ENCODE measurements around the gene ALX4. TPM values are rescaled to one million over a fixed set of nuclear protein-coding genes. Genes with fewer than 3 reads are reported as not detected.

ALX4 gene
- polyA plus RNA-seq, 3 donors = not detected

DNA sequence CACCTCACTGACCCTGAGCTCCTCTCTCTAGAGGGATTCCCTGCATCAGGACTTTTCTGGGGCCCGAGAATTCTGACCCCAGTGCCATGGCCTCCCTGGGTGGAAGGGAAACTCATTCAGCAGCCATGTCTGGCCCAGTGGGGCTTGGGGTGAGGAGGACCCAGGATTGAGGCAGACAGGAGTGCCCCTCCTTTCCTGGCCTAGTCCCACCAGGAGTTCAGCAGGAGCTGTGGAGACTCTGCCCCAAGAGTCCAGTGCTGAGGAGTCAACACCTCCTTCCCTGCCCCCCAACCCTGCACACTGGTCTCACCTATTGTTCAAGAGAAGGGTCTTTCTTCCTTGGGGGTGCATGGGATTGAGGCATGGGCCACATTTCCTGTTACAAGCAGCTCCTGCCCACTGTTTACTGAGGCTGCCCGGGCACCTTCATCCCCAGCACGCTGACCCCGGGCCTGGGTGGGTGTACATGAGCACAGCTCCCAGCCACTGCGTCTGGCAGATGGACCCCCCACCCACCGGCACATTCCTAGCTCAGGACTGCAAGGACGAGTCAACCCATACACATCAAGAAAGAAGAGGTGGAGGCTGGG is 33.9 kb downstream of the ALX4 start:
- no peak overlapping the region for H3K4me3 ChIP-seq (replicated peaks in 1 of 3; ENCODE audit: low read depth in 2 of 3, low read length in 3 of 3)
- intact Hi-C loops (cut with micrococcal nuclease) = no loop called here
- Mint-ChIP-seq H3K4me1 (peaks cover 2% of the 10 kb centered on the region), H3K36me3 (no peaks in the 10 kb centered on the region), H3K9me3 (peaks cover 0 to 3% (median 0%) of the 10 kb centered on the region in 7 donors), H3K4me3 (no peak overlapping the region), H3K27me3 (ENCODE audit: low read depth in 3 of 3) (peaks cover 0 to 6% (median 2%) of the 10 kb centered on the region in 3 donors), H3K27ac (peak overlapping the region in 1 of 7 donors; percentile 13)
- H3K36me3 ChIP-seq (replicated peaks in 1 of 2; ENCODE audit: control insufficient read depth in 1 of 2, insufficient read depth in 2 of 2, low read length in 2 of 2) = no peaks in the 10 kb centered on the region
- H3K9me3 ChIP-seq (replicated peaks in 1 of 2; ENCODE audit: control insufficient read depth in 1 of 2, insufficient read depth in 1 of 2, low read length in 2 of 2) = peaks cover 0 to 3% of the 10 kb centered on the region in 2 donors
- 88% methylated on average over 1 of the region's 7 CpGs for WGBS (ENCODE audit: insufficient coverage)
- TF ChIP-seq, protein P1, sequence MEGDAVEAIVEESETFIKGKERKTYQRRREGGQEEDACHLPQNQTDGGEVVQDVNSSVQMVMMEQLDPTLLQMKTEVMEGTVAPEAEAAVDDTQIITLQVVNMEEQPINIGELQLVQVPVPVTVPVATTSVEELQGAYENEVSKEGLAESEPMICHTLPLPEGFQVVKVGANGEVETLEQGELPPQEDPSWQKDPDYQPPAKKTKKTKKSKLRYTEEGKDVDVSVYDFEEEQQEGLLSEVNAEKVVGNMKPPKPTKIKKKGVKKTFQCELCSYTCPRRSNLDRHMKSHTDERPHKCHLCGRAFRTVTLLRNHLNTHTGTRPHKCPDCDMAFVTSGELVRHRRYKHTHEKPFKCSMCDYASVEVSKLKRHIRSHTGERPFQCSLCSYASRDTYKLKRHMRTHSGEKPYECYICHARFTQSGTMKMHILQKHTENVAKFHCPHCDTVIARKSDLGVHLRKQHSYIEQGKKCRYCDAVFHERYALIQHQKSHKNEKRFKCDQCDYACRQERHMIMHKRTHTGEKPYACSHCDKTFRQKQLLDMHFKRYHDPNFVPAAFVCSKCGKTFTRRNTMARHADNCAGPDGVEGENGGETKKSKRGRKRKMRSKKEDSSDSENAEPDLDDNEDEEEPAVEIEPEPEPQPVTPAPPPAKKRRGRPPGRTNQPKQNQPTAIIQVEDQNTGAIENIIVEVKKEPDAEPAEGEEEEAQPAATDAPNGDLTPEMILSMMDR (IDR thresholded peaks at IDR 0.05) = no peak
- H3K27ac ChIP-seq (ENCODE audit: low read depth in 1 of 2, low read length in 2 of 2) = no peak overlapping the region
- no peaks in the 10 kb centered on the region for H3K4me1 ChIP-seq (ENCODE audit: control insufficient read depth in 1 of 2, insufficient read depth in 2 of 2, low read length in 2 of 2)
- H3K79me2 ChIP-seq (ENCODE audit: insufficient read depth, low read length) = no peaks in the 10 kb centered on the region
- no peak overlapping the region for H3K9ac ChIP-seq (ENCODE audit: insufficient read depth, low read length, poor library complexity, severe bottlenecking)
- no peak overlapping the region for H2AFZ ChIP-seq (ENCODE audit: insufficient read depth, low read depth, low read length, poor library complexity, severe bottlenecking)
- DNase-seq = no peak
- H3K27me3 ChIP-seq (ENCODE audit: control insufficient read depth in 2 of 2, insufficient read depth in 2 of 2, low read length in 2 of 2) = no peaks in the 10 kb centered on the region
- H4K20me1 ChIP-seq (ENCODE audit: insufficient read depth, low read length) = no peaks in the 10 kb centered on the region
- H3K4me2 ChIP-seq (replicated peaks; ENCODE audit: extremely low read depth, low read length, poor library complexity, severe bottlenecking) = no peak overlapping the region

DNA sequence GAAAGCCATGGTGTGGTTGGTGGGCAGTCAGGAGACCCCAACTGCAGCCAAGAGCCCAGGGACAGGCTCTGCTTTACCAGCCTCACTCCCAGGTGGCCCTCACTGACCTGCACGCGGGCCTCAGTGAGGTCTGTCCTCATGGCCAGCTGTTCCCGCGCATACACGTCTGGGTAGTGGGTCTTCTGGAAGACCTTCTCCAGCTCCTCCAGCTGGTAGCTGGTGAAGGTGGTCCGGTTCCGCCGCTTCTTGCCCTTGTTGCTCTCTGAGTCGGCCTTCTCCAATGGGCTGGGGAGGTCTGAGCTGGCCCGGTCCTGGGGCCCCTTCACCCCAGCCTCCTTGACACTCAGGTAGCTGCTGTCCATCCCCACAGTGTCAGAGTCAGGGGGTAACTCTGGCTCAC is 34.7 kb downstream of the ALX4 start:
- no peaks in the 10 kb centered on the region for H3K27me3 ChIP-seq (ENCODE audit: control insufficient read depth in 2 of 2, insufficient read depth in 2 of 2, low read length in 2 of 2)
- intact Hi-C loops (cut with micrococcal nuclease) = no loop called here
- no peak overlapping the region for H3K27ac ChIP-seq (ENCODE audit: low read depth in 1 of 2, low read length in 2 of 2)
- H3K36me3 Mint-ChIP-seq = no peaks in the 10 kb centered on the region
- TF ChIP-seq, protein P1 (IDR thresholded peaks at IDR 0.05) = no peak
- H3K4me1 Mint-ChIP-seq = peaks cover 2% of the 10 kb centered on the region
- H3K36me3 ChIP-seq (replicated peaks in 1 of 2; ENCODE audit: control insufficient read depth in 1 of 2, insufficient read depth in 2 of 2, low read length in 2 of 2) = no peaks in the 10 kb centered on the region
- DNase-seq = no peak
- H3K27me3 Mint-ChIP-seq (ENCODE audit: low read depth in 3 of 3) = peaks cover 0 to 6% (median 2%) of the 10 kb centered on the region in 3 donors
- H3K27ac Mint-ChIP-seq = no peak overlapping the region
- H3K4me2 ChIP-seq (replicated peaks; ENCODE audit: extremely low read depth, low read length, poor library complexity, severe bottlenecking) = no peak overlapping the region
- H3K4me3 Mint-ChIP-seq = no peak overlapping the region
- no peaks in the 10 kb centered on the region for H3K79me2 ChIP-seq (ENCODE audit: insufficient read depth, low read length)
- H3K9ac ChIP-seq (ENCODE audit: insufficient read depth, low read length, poor library complexity, severe bottlenecking) = no peak overlapping the region
- H4K20me1 ChIP-seq (ENCODE audit: insufficient read depth, low read length) = no peaks in the 10 kb centered on the region
- H2AFZ ChIP-seq (ENCODE audit: insufficient read depth, low read depth, low read length, poor library complexity, severe bottlenecking) = no peak overlapping the region
- H3K4me3 ChIP-seq (replicated peaks in 1 of 3; ENCODE audit: low read depth in 2 of 3, low read length in 3 of 3) = no peak overlapping the region
- H3K9me3 ChIP-seq (replicated peaks in 1 of 2; ENCODE audit: control insufficient read depth in 1 of 2, insufficient read depth in 1 of 2, low read length in 2 of 2) = peaks cover 0 to 3% of the 10 kb centered on the region in 2 donors
- WGBS (ENCODE audit: insufficient coverage) = 100% methylated on average over 2 of the region's 10 CpGs
- peaks cover 0 to 3% (median 0%) of the 10 kb centered on the region in 7 donors for H3K9me3 Mint-ChIP-seq
- no peaks in the 10 kb centered on the region for H3K4me1 ChIP-seq (ENCODE audit: control insufficient read depth in 1 of 2, insufficient read depth in 2 of 2, low read length in 2 of 2)

Data from CD14-positive monocyte (primary cell).